Measurements from ENCODE around the gene CABP2.

GRCh38 chr11:67539550-67539949, 16.3 kb upstream of the CABP2 start:
- TF ChIP-seq POLR2A (IDR thresholded peaks at IDR 0.05; ENCODE audit: low read length) (no peak), GATA1 (IDR thresholded peaks at IDR 0.05; ENCODE audit: low read depth, low read length) (no peak)
